H9 (cell line): ENCODE results near the gene TM9SF4. TPM values are rescaled to one million over a fixed set of nuclear protein-coding genes. Genes with fewer than 3 reads are reported as not detected.

ENCODE experiments used
- DNase-seq: peaks from one replicate; pipeline ENCODE4 v3.0.0-alpha.2; 2017
- H2AFZ ChIP-seq: one replicate; pipeline ENCODE4 v1.6.1; 2013; ENCODE audit warnings: mild to moderate bottlenecking, low read length, control low read depth, moderate library complexity
- H2AK5ac ChIP-seq: 2 replicates; pipeline ENCODE4 v1.6.1; 2013; ENCODE audit warnings: low read length, control low read depth, mixed read lengths; ENCODE audit not compliant: insufficient read length
- H2BK120ac ChIP-seq: one replicate; pipeline ENCODE4 v1.6.1; 2013; ENCODE audit warnings: low read depth, mild to moderate bottlenecking, low read length, control low read depth, inconsistent platforms; ENCODE audit not compliant: poor library complexity, severe bottlenecking
- H2BK12ac ChIP-seq: 2 replicates; pipeline ENCODE4 v1.6.1; 2013; ENCODE audit warnings: low read length, control low read depth, mixed read lengths, low read depth; ENCODE audit not compliant: insufficient read length
- H2BK15ac ChIP-seq: 2 replicates; pipeline ENCODE4 v1.6.1; 2013; ENCODE audit warnings: low read depth, low read length, control low read depth
- H2BK20ac ChIP-seq: one replicate; pipeline ENCODE4 v1.6.1; 2013; ENCODE audit warnings: low read depth, mild to moderate bottlenecking, low read length, control low read depth, inconsistent platforms; ENCODE audit not compliant: poor library complexity, severe bottlenecking
- H2BK5ac ChIP-seq: 2 replicates; pipeline ENCODE4 v1.6.1; 2013; ENCODE audit warnings: low read length, control low read depth, mixed read lengths; ENCODE audit not compliant: insufficient read length
- H3K14ac ChIP-seq: 2 replicates; pipeline ENCODE4 v1.6.1; 2013; ENCODE audit warnings: low read length, control low read depth; ENCODE audit not compliant: insufficient read depth
- H3K18ac ChIP-seq: 2 replicates; pipeline ENCODE4 v1.6.1; 2013; ENCODE audit warnings: low read depth, mild to moderate bottlenecking, mixed read lengths, low read length, control low read depth; ENCODE audit not compliant: insufficient read length
- H3K23ac ChIP-seq: 2 replicates; pipeline ENCODE4 v1.6.1; 2013; ENCODE audit warnings: low read length, control low read depth, mixed read lengths, low read depth; ENCODE audit not compliant: insufficient read length
- H3K23me2 ChIP-seq: 2 replicates; pipeline ENCODE4 v1.6.1; 2013; ENCODE audit warnings: low read depth, mild to moderate bottlenecking, mixed read lengths, low read length, control low read depth; ENCODE audit not compliant: insufficient read length, poor library complexity, severe bottlenecking
- H3K27ac ChIP-seq: 2 replicates; pipeline ENCODE4 v1.5.1; 2013; ENCODE audit warnings: low read length, control low read depth, mixed read lengths, low read depth; ENCODE audit not compliant: insufficient read length
- H3K27me3 ChIP-seq: 2 replicates; pipeline ENCODE4 v1.6.1; 2013; ENCODE audit warnings: low read length, control low read depth, inconsistent platforms; ENCODE audit not compliant: insufficient read depth
- H3K4ac ChIP-seq: 2 replicates; pipeline ENCODE4 v1.6.1; 2013; ENCODE audit warnings: low read depth, mild to moderate bottlenecking, control low read depth, inconsistent platforms, low read length, moderate library complexity
- H3K4me1 ChIP-seq: 2 replicates; pipeline ENCODE4 v1.6.1; 2013; ENCODE audit warnings: low read length, control low read depth, inconsistent platforms; ENCODE audit not compliant: insufficient read depth
- H3K4me2 ChIP-seq: 2 replicates; pipeline ENCODE4 v1.6.1; 2013; ENCODE audit warnings: low read length, control low read depth, mixed read lengths; ENCODE audit not compliant: insufficient read length, insufficient read depth
- H3K56ac ChIP-seq: 2 replicates; pipeline ENCODE4 v1.6.1; 2013; ENCODE audit warnings: low read depth, mild to moderate bottlenecking, mixed read lengths, low read length, control low read depth; ENCODE audit not compliant: insufficient read length
- H3K79me1 ChIP-seq: 2 replicates; pipeline ENCODE4 v1.6.1; 2013; ENCODE audit warnings: low read depth, mild to moderate bottlenecking, moderate library complexity, low read length, control low read depth, inconsistent platforms; ENCODE audit not compliant: insufficient read depth, poor library complexity, severe bottlenecking
- H3K79me2 ChIP-seq: 2 replicates; pipeline ENCODE4 v1.6.1; 2013; ENCODE audit warnings: low read length, control low read depth, inconsistent platforms; ENCODE audit not compliant: insufficient read depth
- H3K9ac ChIP-seq: 2 replicates; pipeline ENCODE4 v1.6.1; 2013; ENCODE audit warnings: low read length, control low read depth, mixed read lengths; ENCODE audit not compliant: insufficient read length; ENCODE audit errors: extremely low read depth
- H3K9me3 ChIP-seq: one replicate; pipeline ENCODE4 v1.6.1; 2013; ENCODE audit warnings: low read depth, low read length, inconsistent platforms; ENCODE audit not compliant: control insufficient read depth
- H3T11ph ChIP-seq: one replicate; pipeline ENCODE4 v1.6.1; 2013; ENCODE audit warnings: mild to moderate bottlenecking, low read length, control low read depth, inconsistent platforms
- H4K20me1 ChIP-seq: one replicate; pipeline ENCODE4 v1.6.1; 2013; ENCODE audit not compliant: control insufficient read depth, insufficient read length, insufficient read depth
- H4K5ac ChIP-seq: 2 replicates; pipeline ENCODE4 v1.6.1; 2013; ENCODE audit warnings: low read depth, mild to moderate bottlenecking, mixed read lengths, low read length, control low read depth; ENCODE audit not compliant: insufficient read length
- H4K8ac ChIP-seq: replicated peaks from 2 replicates; pipeline ENCODE4 v1.6.1; 2013; ENCODE audit warnings: low read length, control low read depth, mixed read lengths, low read depth; ENCODE audit not compliant: insufficient read length
- H4K91ac ChIP-seq: 2 replicates; pipeline ENCODE4 v1.6.1; 2013; ENCODE audit warnings: low read depth, mild to moderate bottlenecking, moderate library complexity, mixed read lengths, low read length, control low read depth; ENCODE audit not compliant: insufficient read length
- H3K27ac Mint-ChIP-seq, 3 experiments: 2 replicates in 2 of 3; 3 replicates in 1 of 3; pipeline ENCODE4 v1.8.0; 2020 to 2021; ENCODE audit warnings: mixed read lengths in 3 of 3, mild to moderate bottlenecking in 1 of 3, moderate library complexity in 1 of 3
- H3K27me3 Mint-ChIP-seq: 2 replicates; pipeline ENCODE4 v1.8.0; 2021; ENCODE audit warnings: low read depth, mild to moderate bottlenecking, moderate library complexity, mixed read lengths
- H3K36me3 Mint-ChIP-seq, 3 experiments: 2 replicates in 2 of 3; 3 replicates in 1 of 3; pipeline ENCODE4 v1.8.0; 2020 to 2021; ENCODE audit warnings: low read depth in 3 of 3, mixed read lengths in 3 of 3; ENCODE audit not compliant: insufficient read depth in 1 of 3
- H3K4me1 Mint-ChIP-seq, 2 experiments: 2 replicates each; pipeline ENCODE4 v1.8.0; 2020; ENCODE audit warnings: mixed read lengths in 2 of 2
- H3K4me3 Mint-ChIP-seq, 2 experiments: 2 replicates in 1 of 2; 3 replicates in 1 of 2; pipeline ENCODE4 v1.8.0; 2020 to 2021; ENCODE audit warnings: mild to moderate bottlenecking in 2 of 2, mixed read lengths in 2 of 2, moderate library complexity in 1 of 2
- H3K9me3 Mint-ChIP-seq, 2 experiments: 2 replicates in 1 of 2; 3 replicates in 1 of 2; pipeline ENCODE4 v1.8.0; 2020; ENCODE audit warnings: mild to moderate bottlenecking in 2 of 2, mixed read lengths in 2 of 2, moderate library complexity in 1 of 2
- WGBS: extraction: QIAGEN DNeasy Blood & Tissue Kit; methylation state at CpG from one replicate; pipeline ENCODE4 v1.1.7; 2013; ENCODE audit warnings: missing lambda C conversion rate, low lambda C conversion rate, mixed read lengths; ENCODE audit not compliant: insufficient read length; ENCODE audit errors: extremely low coverage; 5-methylcytosine and 5-hydroxymethylcytosine counted together
- total RNA-seq: library from RNA; stranded (reverse); gene quantifications from 2 replicates; pipeline ENCODE4 v1.2.1, GENCODE V29; 2021
- TF ChIP-seq, protein P1 (sequence below): fragments of 200-600 bp; sonication (generic); conservative IDR thresholded peaks from 3 replicates; pipeline ENCODE4 v1.8.0; 2021; ENCODE audit warnings: antibody characterized with exemption, mild to moderate bottlenecking

Gene TM9SF4
- total RNA-seq, 1 experiment from 2014 or later: 62.3 TPM

DNA sequence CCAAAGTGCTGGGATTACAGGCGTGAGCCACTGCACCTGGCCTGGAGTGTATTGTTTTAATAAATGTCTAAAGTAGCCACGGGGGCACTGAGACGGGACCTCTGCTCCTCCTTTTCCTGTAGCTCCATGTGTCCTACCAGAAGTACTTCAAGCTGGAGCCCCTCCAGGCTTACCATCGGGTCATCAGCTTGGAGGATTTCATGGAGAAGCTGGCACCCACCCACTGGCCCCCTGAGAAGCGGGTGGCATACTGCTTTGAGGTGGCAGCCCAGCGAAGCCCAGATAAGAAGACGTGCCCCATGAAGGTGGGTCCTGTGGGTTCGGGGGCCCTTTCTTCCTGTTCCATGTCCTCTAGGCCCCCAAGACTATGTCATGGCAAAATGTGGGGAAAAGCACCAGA is 105.6 kb downstream of the TM9SF4 start:
- no peaks in the 10 kb centered on the region for H3K9me3 Mint-ChIP-seq
- Histone ChIP-seq H2BK5ac (no peak overlapping the region), H3K4me2 (no peak overlapping the region), H3K18ac (no peak overlapping the region), H2AK5ac (no peak overlapping the region), H3K79me2 (no peaks in the 10 kb centered on the region), H3K27me3 (no peaks in the 10 kb centered on the region), H4K8ac (no peak overlapping the region), H2BK120ac (no peak overlapping the region), H3K27ac (no peak overlapping the region), H3K23me2 (no peaks in the 10 kb centered on the region), H3K4me1 (no peaks in the 10 kb centered on the region), H4K91ac (no peak overlapping the region), H3K23ac (no peak overlapping the region), H2BK12ac (no peak overlapping the region), H2BK15ac (no peak overlapping the region), H4K20me1 (no peaks in the 10 kb centered on the region), H3K79me1 (no peaks in the 10 kb centered on the region), H3K9me3 (no peaks in the 10 kb centered on the region), H2AFZ (no peak overlapping the region), H3K56ac (no peak overlapping the region), H3K9ac (no peak overlapping the region), H4K5ac (no peak overlapping the region), H3K4ac (no peak overlapping the region), H2BK20ac (no peak overlapping the region), H3T11ph (no peak overlapping the region), H3K14ac (no peak overlapping the region)
- H3K27ac Mint-ChIP-seq: no peak overlapping the region
- peaks cover 14 to 81% (median 60%) of the 10 kb centered on the region in 3 experiments for H3K36me3 Mint-ChIP-seq
- TF ChIP-seq, protein P1, sequence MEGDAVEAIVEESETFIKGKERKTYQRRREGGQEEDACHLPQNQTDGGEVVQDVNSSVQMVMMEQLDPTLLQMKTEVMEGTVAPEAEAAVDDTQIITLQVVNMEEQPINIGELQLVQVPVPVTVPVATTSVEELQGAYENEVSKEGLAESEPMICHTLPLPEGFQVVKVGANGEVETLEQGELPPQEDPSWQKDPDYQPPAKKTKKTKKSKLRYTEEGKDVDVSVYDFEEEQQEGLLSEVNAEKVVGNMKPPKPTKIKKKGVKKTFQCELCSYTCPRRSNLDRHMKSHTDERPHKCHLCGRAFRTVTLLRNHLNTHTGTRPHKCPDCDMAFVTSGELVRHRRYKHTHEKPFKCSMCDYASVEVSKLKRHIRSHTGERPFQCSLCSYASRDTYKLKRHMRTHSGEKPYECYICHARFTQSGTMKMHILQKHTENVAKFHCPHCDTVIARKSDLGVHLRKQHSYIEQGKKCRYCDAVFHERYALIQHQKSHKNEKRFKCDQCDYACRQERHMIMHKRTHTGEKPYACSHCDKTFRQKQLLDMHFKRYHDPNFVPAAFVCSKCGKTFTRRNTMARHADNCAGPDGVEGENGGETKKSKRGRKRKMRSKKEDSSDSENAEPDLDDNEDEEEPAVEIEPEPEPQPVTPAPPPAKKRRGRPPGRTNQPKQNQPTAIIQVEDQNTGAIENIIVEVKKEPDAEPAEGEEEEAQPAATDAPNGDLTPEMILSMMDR: no peak
- DNase-seq: no peak
- no peaks in the 10 kb centered on the region for H3K27me3 Mint-ChIP-seq
- WGBS: no CpG with 5 or more reads among the region's 8 CpGs
- no peaks in the 10 kb centered on the region for H3K4me1 Mint-ChIP-seq
- H3K4me3 Mint-ChIP-seq: no peak overlapping the region
